GM23248 (cell line): ENCODE data around the gene TNFRSF13B.

Experiments
- EZH2 ChIP-seq: fragments of 200-600 bp; sonication (generic); IDR thresholded peaks from 2 replicates; pipeline ENCODE4 v1.6.1; 2018; ENCODE audit warnings: antibody characterized with exemption, mild to moderate bottlenecking; ENCODE audit not compliant: insufficient read depth, poor library complexity, severe bottlenecking
- EZH2phosphoT487 ChIP-seq: fragments of 200-600 bp; sonication (generic); IDR thresholded peaks from 2 replicates; pipeline ENCODE4 v1.6.1; 2018; ENCODE audit warnings: antibody characterized with exemption, moderate library complexity, mild to moderate bottlenecking, low read depth; ENCODE audit not compliant: insufficient read depth

- no peak for TF ChIP-seq EZH2
- no peak for TF ChIP-seq EZH2phosphoT487
Observed at GRCh38 chr17:16999931-17000625, 28.2 kb upstream of the TNFRSF13B start.
